ENCODE measurements around the gene TMEM130. TPM values are rescaled to one million over a fixed set of nuclear protein-coding genes. Genes with fewer than 3 reads are reported as not detected.
A peak's percentile ranks its signal among the peaks of the same experiment; 100 is the strongest.

The TMEM130 gene
- total and polyA plus RNA-seq, 4 donors: 0.34 to 1.5 (median 0.60) TPM

DNA sequence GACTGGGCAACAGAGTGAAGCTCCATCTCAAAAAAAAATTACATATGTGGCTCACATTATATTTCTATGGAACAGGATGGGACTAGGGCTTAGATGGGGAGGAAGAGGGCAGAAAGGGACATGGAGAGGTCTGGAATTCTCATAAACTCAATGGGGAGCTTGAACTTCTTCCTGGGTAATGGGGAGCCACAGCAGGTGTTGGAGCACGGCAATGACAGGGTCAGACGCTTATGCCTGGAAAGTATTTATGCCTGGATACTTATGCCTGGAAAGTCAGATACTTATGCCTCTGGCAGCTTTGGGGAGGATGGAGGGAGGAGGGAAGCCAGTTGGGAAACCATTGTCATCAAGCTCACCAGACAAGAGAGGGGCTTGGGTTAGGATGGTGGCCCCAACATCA is 36.8 kb downstream of the TMEM130 start:
- Histone ChIP-seq H3K4me1 (ENCODE audit: control insufficient read depth in 5 of 5, insufficient read depth in 5 of 5, low read length in 5 of 5) (no peaks in the 10 kb centered on the region), H3K9ac (ENCODE audit: insufficient read depth in 1 of 2, low read length in 2 of 2) (no peak overlapping the region), H3K27me3 (ENCODE audit: control insufficient read depth in 3 of 3, insufficient read depth in 3 of 3, low read length in 2 of 3) (no peaks in the 10 kb centered on the region), H3K36me3 (ENCODE audit: control insufficient read depth in 4 of 4, insufficient read depth in 4 of 4, low read length in 4 of 4) (no peaks in the 10 kb centered on the region), H3K9me3 (ENCODE audit: control insufficient read depth in 4 of 4, insufficient read depth in 3 of 4, low read length in 3 of 4) (no peaks in the 10 kb centered on the region), H3K27ac (ENCODE audit: low read depth in 1 of 2, low read length in 1 of 2) (no peak overlapping the region), H3K4me3 (no peak overlapping the region)
- TF ChIP-seq CTCF (IDR thresholded peaks at IDR 0.05; ENCODE audit: control extremely low read depth, extremely low read depth): no peak
- WGBS, 2 donors: 88 to 97% methylated on average over 2 of the region's 2 CpGs
- DNase-seq (no peak), ATAC-seq (ENCODE audit: insufficient read depth, low FRiP score) (no peak)

- Histone ChIP-seq H3K4me3 (no peak overlapping the region), H3K9ac (ENCODE audit: insufficient read depth in 1 of 2, low read length in 2 of 2) (no peak overlapping the region), H3K27ac (ENCODE audit: low read depth in 1 of 2, low read length in 1 of 2) (no peak overlapping the region), H3K4me1 (ENCODE audit: control insufficient read depth in 5 of 5, insufficient read depth in 5 of 5, low read length in 5 of 5) (no peaks in the 10 kb centered on the region), H3K9me3 (ENCODE audit: control insufficient read depth in 4 of 4, insufficient read depth in 3 of 4, low read length in 3 of 4) (no peaks in the 10 kb centered on the region), H3K36me3 (ENCODE audit: control insufficient read depth in 4 of 4, insufficient read depth in 4 of 4, low read length in 4 of 4) (no peaks in the 10 kb centered on the region), H3K27me3 (ENCODE audit: control insufficient read depth in 3 of 3, insufficient read depth in 3 of 3, low read length in 2 of 3) (no peaks in the 10 kb centered on the region)
- ATAC-seq (ENCODE audit: insufficient read depth, low FRiP score): no peak
- 71 to 76% methylated on average over 8 of the region's 8 CpGs for WGBS, 2 donors
- no peak for DNase-seq
- peak; percentile 17 for TF ChIP-seq CTCF (IDR thresholded peaks at IDR 0.05; ENCODE audit: control extremely low read depth, extremely low read depth)
Observed at GRCh38 chr7:98831641-98832221, 38.1 kb downstream of the TMEM130 start.

DNA sequence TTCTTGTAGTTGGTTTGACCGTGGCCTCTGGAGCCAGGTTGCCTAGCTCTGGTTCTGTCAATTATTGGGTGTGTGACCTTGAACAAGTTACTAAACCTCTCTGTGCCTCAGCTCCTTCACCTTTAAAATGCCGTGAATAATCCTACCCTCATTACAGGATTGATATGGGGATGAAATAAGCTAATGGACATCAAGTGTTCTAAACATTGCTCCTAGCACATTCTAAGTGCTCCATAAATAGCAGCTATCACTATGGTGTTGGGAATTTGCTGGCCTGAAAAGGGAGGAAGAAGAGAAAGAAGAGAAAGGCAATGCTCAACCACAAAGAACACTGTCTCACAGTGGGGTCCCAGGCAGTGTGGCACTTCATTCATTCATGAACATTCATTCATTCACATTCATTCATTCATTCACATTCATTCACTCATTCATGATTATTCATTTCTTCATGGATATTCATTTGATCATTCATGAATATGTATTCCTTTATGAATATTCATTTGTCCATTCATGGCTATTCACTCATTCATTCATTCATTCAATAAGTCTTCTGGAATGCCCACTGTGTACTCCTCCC is 38.8 kb downstream of the TMEM130 start:
- H3K4me3 ChIP-seq: no peak overlapping the region
- ATAC-seq (ENCODE audit: insufficient read depth, low FRiP score) (no peak), DNase-seq (no peak)
- no peak for TF ChIP-seq CTCF (IDR thresholded peaks at IDR 0.05; ENCODE audit: control extremely low read depth, extremely low read depth)
- no peaks in the 10 kb centered on the region for H3K4me1 ChIP-seq (ENCODE audit: control insufficient read depth in 5 of 5, insufficient read depth in 5 of 5, low read length in 5 of 5)
- H3K9me3 ChIP-seq (ENCODE audit: control insufficient read depth in 4 of 4, insufficient read depth in 3 of 4, low read length in 3 of 4): no peaks in the 10 kb centered on the region
- H3K36me3 ChIP-seq (ENCODE audit: control insufficient read depth in 4 of 4, insufficient read depth in 4 of 4, low read length in 4 of 4): no peaks in the 10 kb centered on the region
- WGBS, 2 donors: 69 to 90% methylated on average over 2 of the region's 2 CpGs
- no peak overlapping the region for H3K27ac ChIP-seq (ENCODE audit: low read depth in 1 of 2, low read length in 1 of 2)
- H3K9ac ChIP-seq (ENCODE audit: insufficient read depth in 1 of 2, low read length in 2 of 2): no peak overlapping the region
- no peaks in the 10 kb centered on the region for H3K27me3 ChIP-seq (ENCODE audit: control insufficient read depth in 3 of 3, insufficient read depth in 3 of 3, low read length in 2 of 3)

GRCh38 chr7:98828368-98828767 is 41.4 kb downstream of the TMEM130 start:
- no peak overlapping the region for H3K9ac ChIP-seq (ENCODE audit: insufficient read depth in 1 of 2, low read length in 2 of 2)
- 91 to 97% methylated on average over 8 of the region's 8 CpGs for WGBS, 2 donors
- no peak overlapping the region for H3K27ac ChIP-seq (ENCODE audit: low read depth in 1 of 2, low read length in 1 of 2)
- DNase-seq (no peak), ATAC-seq (ENCODE audit: insufficient read depth, low FRiP score) (no peak)
- H3K9me3 ChIP-seq (ENCODE audit: control insufficient read depth in 4 of 4, insufficient read depth in 3 of 4, low read length in 3 of 4): no peaks in the 10 kb centered on the region
- no peaks in the 10 kb centered on the region for H3K27me3 ChIP-seq (ENCODE audit: control insufficient read depth in 3 of 3, insufficient read depth in 3 of 3, low read length in 2 of 3)
- H3K4me1 ChIP-seq (ENCODE audit: control insufficient read depth in 5 of 5, insufficient read depth in 5 of 5, low read length in 5 of 5): peaks cover 0 to 1% (median 0%) of the 10 kb centered on the region in 5 donors
- no peak for TF ChIP-seq CTCF (IDR thresholded peaks at IDR 0.05; ENCODE audit: control extremely low read depth, extremely low read depth)
- no peaks in the 10 kb centered on the region for H3K36me3 ChIP-seq (ENCODE audit: control insufficient read depth in 4 of 4, insufficient read depth in 4 of 4, low read length in 4 of 4)
- H3K4me3 ChIP-seq: no peak overlapping the region
